ENCODE results near the gene ZNF70. TPM values are rescaled to one million over a fixed set of nuclear protein-coding genes. Genes with fewer than 3 reads are reported as not detected.

ZNF70 gene
- total RNA-seq, 1 experiment from 2014 or later = 3.2 TPM

- Histone ChIP-seq H3K27ac (ENCODE audit: low read length) (no peak overlapping the region), H3K4me1 (ENCODE audit: control insufficient read depth, insufficient read depth, low read length) (no peaks in the 10 kb centered on the region), H3K27me3 (ENCODE audit: control insufficient read depth, insufficient read depth, low read length) (no peaks in the 10 kb centered on the region), H3K9me3 (ENCODE audit: control insufficient read depth, insufficient read depth, low read depth, low read length) (no peaks in the 10 kb centered on the region), H3K36me3 (ENCODE audit: control insufficient read depth, insufficient read depth, low read length) (no peaks in the 10 kb centered on the region), H3K4me3 (ENCODE audit: low read depth in 2 of 2, low read length in 2 of 2) (no peak overlapping the region)
- ATAC-seq (no peak), DNase-seq (ENCODE audit: low read depth, low spot score) (no peak)
- CTCF ChIA-PET = no interaction called here
- TF ChIP-seq CTCF (IDR thresholded peaks at IDR 0.05) (no peak), REST (IDR thresholded peaks at IDR 0.05; ENCODE audit: insufficient read depth in 1 of 2, low read depth in 2 of 2, low read length in 1 of 2) (no peak), TCF7L2 (IDR thresholded peaks at IDR 0.05; ENCODE audit: low read depth, low read length) (no peak), SIN3A (IDR thresholded peaks at IDR 0.05; ENCODE audit: borderline replicate concordance, insufficient read depth, low read depth, low read length) (no peak), POLR2AphosphoS5 (IDR thresholded peaks at IDR 0.05; ENCODE audit: low read depth, low read length) (no peak)
- in situ Hi-C loops (cut with HindIII; ENCODE audit: low pct_unique_long_range_greater_than_20kb, low sequenced_read_pairs) = no loop called here
- BruUV-seq (replicated peaks) = no TSS peak
- POLR2A ChIA-PET = interaction anchor here (0.8 kb wide), 1 partner anchor 19 kb away, joined by 3 read pairs; no protein-coding TSS in a partner anchor
- intact Hi-C loops (cut with micrococcal nuclease; ENCODE audit: unreplicated experiment) = no loop called here
Measured at GRCh38 chr22:23793326-23793725, 42.4 kb upstream of the ZNF70 start.

GRCh38 chr22:23791738-23792645 lies 41.1 kb upstream of the ZNF70 start:
- Histone ChIP-seq H3K4me1 (ENCODE audit: control insufficient read depth, insufficient read depth, low read length) (no peaks in the 10 kb centered on the region), H3K4me3 (ENCODE audit: low read depth in 2 of 2, low read length in 2 of 2) (no peak overlapping the region), H3K27ac (ENCODE audit: low read length) (no peak overlapping the region), H3K9me3 (ENCODE audit: control insufficient read depth, insufficient read depth, low read depth, low read length) (no peaks in the 10 kb centered on the region), H3K27me3 (ENCODE audit: control insufficient read depth, insufficient read depth, low read length) (no peaks in the 10 kb centered on the region), H3K36me3 (ENCODE audit: control insufficient read depth, insufficient read depth, low read length) (no peaks in the 10 kb centered on the region)
- CTCF ChIA-PET = no interaction called here
- intact Hi-C loops (cut with micrococcal nuclease; ENCODE audit: unreplicated experiment) (no loop called here), in situ Hi-C loops (cut with HindIII; ENCODE audit: low pct_unique_long_range_greater_than_20kb, low sequenced_read_pairs) (no loop called here)
- BruUV-seq (replicated peaks) = no TSS peak
- ATAC-seq (no peak), DNase-seq (ENCODE audit: low read depth, low spot score) (no peak)
- POLR2A ChIA-PET = interaction anchor here (0.6 kb wide), 1 partner anchor 25 kb away, joined by 6 read pairs; no protein-coding TSS in a partner anchor
- no peak for TF ChIP-seq REST (IDR thresholded peaks at IDR 0.05; ENCODE audit: insufficient read depth in 1 of 2, low read depth in 2 of 2, low read length in 1 of 2)
- TF ChIP-seq CTCF (IDR thresholded peaks at IDR 0.05) = no peak
- TF ChIP-seq TCF7L2 (IDR thresholded peaks at IDR 0.05; ENCODE audit: low read depth, low read length) = no peak
- no peak for TF ChIP-seq POLR2AphosphoS5 (IDR thresholded peaks at IDR 0.05; ENCODE audit: low read depth, low read length)
- no peak for TF ChIP-seq SIN3A (IDR thresholded peaks at IDR 0.05; ENCODE audit: borderline replicate concordance, insufficient read depth, low read depth, low read length)
